SK-N-SH (cell line): ENCODE results near the gene SF3B4.

Experiments used
- CHD2 ChIP-seq: fragments of 150-350 bp; IDR thresholded peaks from 2 replicates; pipeline ENCODE4 v1.6.1; 2018; ENCODE audit warnings: low read length; ENCODE audit not compliant: partially characterized antibody
- CTCF ChIP-seq: fragments of 200-600 bp; sonication (generic); IDR thresholded peaks from 2 replicates; pipeline ENCODE4 v1.6.1; 2017; ENCODE audit warnings: antibody characterized with exemption, mild to moderate bottlenecking, moderate library complexity
- EZH2phosphoT487 ChIP-seq: fragments of 200-600 bp; sonication (generic); IDR thresholded peaks from 2 replicates; pipeline ENCODE4 v1.6.1; 2017; ENCODE audit warnings: low read depth, mixed run types, mild to moderate bottlenecking, antibody characterized with exemption, moderate library complexity, borderline replicate concordance
- MAX ChIP-seq: IDR thresholded peaks from 2 replicates; pipeline ENCODE4 v1.4.0; 2012; ENCODE audit warnings: low read depth
- NFIC ChIP-seq: IDR thresholded peaks from 2 replicates; pipeline ENCODE4 v1.4.0; 2012; ENCODE audit warnings: borderline replicate concordance
- NRF1 ChIP-seq: IDR thresholded peaks from 2 replicates; pipeline ENCODE4 v1.6.1; 2012; ENCODE audit warnings: low read depth, mild to moderate bottlenecking, low read length
- POLR2AphosphoS5 ChIP-seq: IDR thresholded peaks from 2 replicates; pipeline ENCODE4 v1.6.1; 2012; ENCODE audit warnings: low read depth, low read length
- RCOR1 ChIP-seq: fragments of 150-350 bp; IDR thresholded peaks from 2 replicates; pipeline ENCODE4 v1.6.1; 2017; ENCODE audit warnings: antibody characterized with exemption, low read length
- SIN3A ChIP-seq: IDR thresholded peaks from 2 replicates; pipeline ENCODE4 v1.6.1; 2012; ENCODE audit warnings: low read depth, mild to moderate bottlenecking, low read length, moderate library complexity, borderline replicate concordance
- TAF1 ChIP-seq: IDR thresholded peaks from 2 replicates; pipeline ENCODE4 v1.6.1; 2012; ENCODE audit warnings: low read depth, mild to moderate bottlenecking, low read length, moderate library complexity, borderline replicate concordance
- TEAD4 ChIP-seq: IDR thresholded peaks from 2 replicates; pipeline ENCODE4 v1.4.0; 2012; ENCODE audit warnings: mild to moderate bottlenecking, borderline replicate concordance; ENCODE audit not compliant: insufficient read depth
- USF1 ChIP-seq: IDR thresholded peaks from 2 replicates; pipeline ENCODE4 v1.4.0; 2012; ENCODE audit warnings: low read depth, borderline replicate concordance
- USF2 ChIP-seq: fragments of 150-350 bp; IDR thresholded peaks from 2 replicates; pipeline ENCODE4 v1.6.1; 2017; ENCODE audit warnings: antibody characterized with exemption, low read length, low read depth, borderline replicate concordance

GRCh38 chr1:149879556-149879955 is 48.0 kb downstream of the SF3B4 start:
- TF ChIP-seq TAF1 (no peak), CTCF (no peak), NRF1 (no peak), POLR2AphosphoS5 (no peak), USF2 (no peak), RCOR1 (no peak), EZH2phosphoT487 (no peak), SIN3A (no peak), MAX (no peak), USF1 (no peak), NFIC (no peak), TEAD4 (no peak), CHD2 (no peak)
